B cell (primary cell): ENCODE data around the gene RPL28. TPM values are rescaled to one million over a fixed set of nuclear protein-coding genes. Genes with fewer than 3 reads are reported as not detected.

ENCODE experiments used
- ATAC-seq: fragments of 200-7000 bp; cut with Tn5 transposase; one replicate; pipeline ENCODE4 v1.10.0; 2021; ENCODE audit warnings: low read depth, mild to moderate bottlenecking, moderate number of reproducible peaks, moderate library complexity
- CTCF ChIA-PET: fragments of 350-600 bp; sonication (Branson Sonifier 250); formaldehyde crosslinking; loops from one replicate; lab custom pipeline; 2021; ENCODE audit warnings: antibody characterized with exemption, inconsistent platforms; lab: Charles Lee
- POLR2A ChIA-PET: fragments of 350-600 bp; sonication (Branson Sonifier 250); formaldehyde crosslinking; loops from one replicate; lab custom pipeline; 2021; ENCODE audit warnings: antibody characterized with exemption; lab: Charles Lee
- DNase-seq: peaks from one replicate; pipeline ENCODE4 v3.0.0; 2013
- H2AFZ ChIP-seq: 2 replicates; pipeline ENCODE4 v1.6.1; 2012; ENCODE audit warnings: mild to moderate bottlenecking, low read depth, low read length; ENCODE audit not compliant: insufficient read depth, poor library complexity, severe bottlenecking
- H3K27ac ChIP-seq, 2 donors: 1 replicate in 1 of 2; 2 replicates in 1 of 2; pipeline ENCODE4 v1.5.1; 2012 to 2013; ENCODE audit warnings: low read length in 2 of 2, mild to moderate bottlenecking in 2 of 2, moderate library complexity in 1 of 2
- H3K27me3 ChIP-seq, 4 experiments: fragments of 200-600 bp in 1 of 4; sonication (generic) in 1 of 4; replicated peaks in 1 of 4; 1 replicate in 2 of 4; 2 replicates in 2 of 4; pipeline versions ENCODE4 v1.6.1 to v1.7.0; 2013 to 2016; ENCODE audit warnings: low read length in 3 of 4, mild to moderate bottlenecking in 2 of 4, mixed read lengths in 1 of 4, moderate library complexity in 1 of 4; ENCODE audit not compliant: insufficient read depth in 4 of 4, control insufficient read depth in 3 of 4; ENCODE audit errors: control extremely low read depth in 1 of 4
- H3K36me3 ChIP-seq, 2 experiments: replicated peaks in 1 of 2; 1 replicate in 1 of 2; 2 replicates in 1 of 2; pipeline versions ENCODE4 v1.6.1 to v1.7.1; 2013; ENCODE audit warnings: low read length in 1 of 2; ENCODE audit not compliant: insufficient read depth in 2 of 2, control insufficient read depth in 1 of 2; ENCODE audit errors: control extremely low read depth in 1 of 2, extremely low read depth in 1 of 2
- H3K4me1 ChIP-seq, 2 donors: fragments of 200-600 bp in 1 of 2; sonication (generic) in 1 of 2; 1 replicate in 1 of 2; 2 replicates in 1 of 2; pipeline versions ENCODE4 v1.5.1 to v1.6.1; 2013 to 2017; ENCODE audit warnings: low read length in 2 of 2; ENCODE audit not compliant: control insufficient read depth in 2 of 2, insufficient read depth in 2 of 2
- H3K4me2 ChIP-seq: replicated peaks from 2 replicates; pipeline ENCODE3; 2012; ENCODE audit warnings: mild to moderate bottlenecking, low read depth, low read length; ENCODE audit not compliant: poor library complexity, severe bottlenecking
- H3K4me3 ChIP-seq, 5 experiments: fragments of 200-600 bp in 1 of 5; sonication (generic) in 1 of 5; 1 replicate in 3 of 5; 2 replicates in 2 of 5; pipeline versions ENCODE4 v1.5.1 to v1.7.0; 2011 to 2016; ENCODE audit warnings: low read length in 4 of 5, mild to moderate bottlenecking in 4 of 5, low read depth in 2 of 5, control low read depth in 1 of 5, moderate library complexity in 1 of 5; ENCODE audit not compliant: insufficient read depth in 1 of 5; ENCODE audit errors: control extremely low read depth in 1 of 5, extremely low read depth in 1 of 5
- H3K79me2 ChIP-seq: fragments of 200-600 bp; sonication (generic); one replicate; pipeline ENCODE4 v1.6.0; 2016; ENCODE audit warnings: low read length; ENCODE audit not compliant: control insufficient read depth, insufficient read depth
- H3K9ac ChIP-seq: fragments of 200-600 bp; sonication (generic); 2 replicates; pipeline ENCODE4 v1.6.1; 2017; ENCODE audit warnings: mild to moderate bottlenecking, low read length, moderate library complexity
- H3K9me3 ChIP-seq, 3 donors: one replicate each; pipeline versions ENCODE4 v1.6.1 to v1.7.1; 2013; ENCODE audit warnings: low read length in 2 of 3; ENCODE audit not compliant: control insufficient read depth in 2 of 3, insufficient read depth in 1 of 3; ENCODE audit errors: control extremely low read depth in 1 of 3
- H4K20me1 ChIP-seq: 2 replicates; pipeline ENCODE4 v1.6.0; 2012; ENCODE audit warnings: mild to moderate bottlenecking, low read length; ENCODE audit not compliant: insufficient read depth, control insufficient read depth, poor library complexity, severe bottlenecking
- H3K27ac Mint-ChIP-seq: one replicate; pipeline ENCODE4 v1.8.0; 2021; ENCODE audit warnings: mixed read lengths
- H3K27me3 Mint-ChIP-seq: one replicate; pipeline ENCODE4 v1.8.0; 2021; ENCODE audit warnings: mixed read lengths
- H3K4me1 Mint-ChIP-seq: one replicate; pipeline ENCODE4 v1.8.0; 2021; ENCODE audit warnings: mixed read lengths
- H3K4me3 Mint-ChIP-seq: one replicate; pipeline ENCODE4 v1.8.0; 2021; ENCODE audit warnings: mixed read lengths
- H3K9me3 Mint-ChIP-seq: one replicate; pipeline ENCODE4 v1.8.0; 2022; ENCODE audit warnings: mixed read lengths; ENCODE audit not compliant: insufficient read depth
- EZH2 ChIP-seq: IDR thresholded peaks from 2 replicates; pipeline ENCODE4 v1.6.1; 2012; ENCODE audit warnings: borderline replicate concordance, low read depth, mild to moderate bottlenecking, moderate library complexity, low read length; ENCODE audit not compliant: insufficient read depth, poor library complexity, severe bottlenecking
- WGBS: methylation state at CpG from one replicate; pipeline ENCODE4 v1.1.5; 2013; ENCODE audit warnings: missing lambda C conversion rate; ENCODE audit not compliant: insufficient coverage; 5-methylcytosine and 5-hydroxymethylcytosine counted together
- intact Hi-C: fragments of 100-400 bp; cut with micrococcal nuclease; formaldehyde crosslinking; loops from one replicate; pipeline ENCODE4 v1.10.0; 2022
- polyA plus RNA-seq: library from polyadenylated mRNA; depleted of rRNA; stranded (reverse); fragments of >200 nt; gene quantifications from 2 replicates; pipeline ENCODE4 v1.2.3, GENCODE V29; 2012
- total RNA-seq, 2 donors: library from RNA; stranded (reverse); fragments of 120-200 nt in 1 of 2; gene quantifications; 1 replicate in 1 of 2; 2 replicates in 1 of 2; pipeline versions ENCODE4 v1.2.3 to v1.2.4, GENCODE V29; 2013 to 2022
- TF ChIP-seq, protein P1 (sequence below): fragments of 200-600 bp; IDR thresholded peaks from one replicate; pipeline ENCODE4 v1.8.0; 2022; ENCODE audit warnings: antibody characterized with exemption, mild to moderate bottlenecking

The RPL28 gene
- total and polyA plus RNA-seq, 2 donors (not counting 1 experiment from before 2014, with no cell fraction given): 2,578 to 4,661 TPM

DNA sequence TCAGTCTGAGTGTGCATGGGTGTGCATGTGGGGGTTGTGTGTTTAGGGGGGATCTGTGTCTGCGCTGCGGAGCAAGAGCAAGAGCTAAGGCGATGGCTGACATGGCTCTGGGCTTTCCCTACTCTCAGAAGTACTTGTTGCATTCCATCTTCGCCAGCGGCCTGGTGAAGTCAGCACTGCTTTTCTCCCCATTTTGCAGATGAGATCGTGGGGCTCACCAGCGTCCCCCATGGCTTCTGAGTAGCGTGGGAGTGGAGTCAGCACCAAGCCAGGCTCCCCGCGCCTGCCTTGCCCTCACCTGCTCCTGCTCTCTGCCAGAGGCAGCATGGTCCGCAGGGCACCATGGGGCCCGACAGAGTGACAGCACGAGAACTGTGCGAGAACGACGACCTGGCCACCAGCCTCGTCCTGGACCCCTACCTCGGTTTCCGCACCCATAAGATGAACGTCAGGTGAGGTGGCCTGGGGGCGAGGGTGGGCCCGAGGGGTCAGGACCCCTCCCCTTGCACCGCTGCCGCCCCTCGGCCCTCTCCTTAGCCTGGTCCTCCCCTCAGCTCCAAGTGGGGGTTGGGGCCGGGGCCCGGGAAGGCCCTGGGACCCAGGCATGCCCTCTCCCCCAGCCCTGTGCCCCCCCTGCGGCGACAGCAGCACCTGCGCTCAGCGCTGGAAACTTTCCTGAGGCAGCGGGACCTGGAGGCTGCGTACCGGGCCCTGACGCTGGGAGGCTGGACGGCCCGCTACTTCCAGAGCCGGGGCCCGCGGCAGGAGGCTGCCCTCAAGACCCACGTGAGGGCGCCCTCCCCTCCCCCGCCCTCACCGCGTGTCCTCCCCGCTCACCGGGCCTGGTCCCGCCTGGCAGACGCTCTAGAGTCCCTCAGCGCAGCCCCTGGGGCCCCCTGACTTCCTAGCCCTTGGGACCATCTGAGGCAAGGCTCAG, 43.9 kb upstream of the RPL28 start:
- H3K27ac Mint-ChIP-seq: no peak overlapping the region
- DNase-seq (no peak), ATAC-seq (no peak)
- H3K4me3 Mint-ChIP-seq: peak overlapping the region; percentile 57
- no peak overlapping the region for H3K4me3 ChIP-seq
- ChIA-PET POLR2A (no interaction called here), CTCF (no interaction called here)
- peaks cover 0 to 22% (median 9%) of the 10 kb centered on the region in 4 experiments for H3K27me3 ChIP-seq
- intact Hi-C loops: no loop called here
- H3K27me3 Mint-ChIP-seq: peaks cover 7% of the 10 kb centered on the region
- WGBS: 96% methylated on average over 43 of the region's 50 CpGs
- peaks cover 0 to 10% of the 10 kb centered on the region in 2 experiments for H3K36me3 ChIP-seq
- peaks cover 16 to 28% of the 10 kb centered on the region in 2 donors for H3K4me1 ChIP-seq
- TF ChIP-seq EZH2: no peak
- TF ChIP-seq, protein P1, sequence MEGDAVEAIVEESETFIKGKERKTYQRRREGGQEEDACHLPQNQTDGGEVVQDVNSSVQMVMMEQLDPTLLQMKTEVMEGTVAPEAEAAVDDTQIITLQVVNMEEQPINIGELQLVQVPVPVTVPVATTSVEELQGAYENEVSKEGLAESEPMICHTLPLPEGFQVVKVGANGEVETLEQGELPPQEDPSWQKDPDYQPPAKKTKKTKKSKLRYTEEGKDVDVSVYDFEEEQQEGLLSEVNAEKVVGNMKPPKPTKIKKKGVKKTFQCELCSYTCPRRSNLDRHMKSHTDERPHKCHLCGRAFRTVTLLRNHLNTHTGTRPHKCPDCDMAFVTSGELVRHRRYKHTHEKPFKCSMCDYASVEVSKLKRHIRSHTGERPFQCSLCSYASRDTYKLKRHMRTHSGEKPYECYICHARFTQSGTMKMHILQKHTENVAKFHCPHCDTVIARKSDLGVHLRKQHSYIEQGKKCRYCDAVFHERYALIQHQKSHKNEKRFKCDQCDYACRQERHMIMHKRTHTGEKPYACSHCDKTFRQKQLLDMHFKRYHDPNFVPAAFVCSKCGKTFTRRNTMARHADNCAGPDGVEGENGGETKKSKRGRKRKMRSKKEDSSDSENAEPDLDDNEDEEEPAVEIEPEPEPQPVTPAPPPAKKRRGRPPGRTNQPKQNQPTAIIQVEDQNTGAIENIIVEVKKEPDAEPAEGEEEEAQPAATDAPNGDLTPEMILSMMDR: no peak
- peaks cover 0 to 7% (median 0%) of the 10 kb centered on the region in 3 donors for H3K9me3 ChIP-seq
- no peaks in the 10 kb centered on the region for H4K20me1 ChIP-seq
- H2AFZ ChIP-seq: no peak overlapping the region
- H3K79me2 ChIP-seq: peaks cover 17% of the 10 kb centered on the region
- no peak overlapping the region for H3K27ac ChIP-seq
- peaks cover 20% of the 10 kb centered on the region for H3K4me1 Mint-ChIP-seq
- H3K9ac ChIP-seq: no peak overlapping the region
- peak overlapping the region; percentile 99 for H3K4me2 ChIP-seq
- H3K9me3 Mint-ChIP-seq: no peaks in the 10 kb centered on the region

DNA sequence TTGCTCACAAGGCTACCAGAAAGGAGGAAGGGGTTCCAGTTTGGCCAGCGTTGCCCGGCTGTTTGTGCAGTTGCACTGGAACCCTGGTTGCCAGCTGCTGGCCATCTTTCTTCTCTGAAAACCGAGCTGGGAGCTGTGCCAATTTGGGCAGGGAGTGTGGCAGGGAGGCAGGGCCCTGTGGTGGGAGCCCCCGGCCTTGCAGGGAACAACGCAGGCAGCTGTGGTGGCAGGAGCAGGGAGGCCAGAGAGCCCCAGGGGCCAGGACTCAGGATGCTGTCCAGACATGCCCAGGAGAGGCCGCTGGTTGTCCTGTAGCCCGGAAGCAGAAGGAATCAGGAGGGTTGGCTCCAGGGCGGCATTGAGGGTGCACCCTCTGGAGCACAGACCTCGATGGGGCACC, 41.3 kb upstream of the RPL28 start:
- Mint-ChIP-seq H3K27ac (no peak overlapping the region), H3K4me3 (no peak overlapping the region), H3K4me1 (peaks cover 13% of the 10 kb centered on the region), H3K27me3 (peaks cover 3% of the 10 kb centered on the region), H3K9me3 (no peaks in the 10 kb centered on the region)
- no peak overlapping the region for H3K9ac ChIP-seq
- ATAC-seq (no peak), DNase-seq (no peak)
- ChIA-PET POLR2A (no interaction called here), CTCF (no interaction called here)
- no peak overlapping the region for H3K4me3 ChIP-seq
- H3K27me3 ChIP-seq: peaks cover 0 to 13% (median 4%) of the 10 kb centered on the region in 4 experiments
- peaks cover 17% of the 10 kb centered on the region for H3K79me2 ChIP-seq
- H3K27ac ChIP-seq: no peak overlapping the region
- H3K36me3 ChIP-seq: peaks cover 0 to 10% of the 10 kb centered on the region in 2 experiments
- 96% methylated on average over 9 of the region's 9 CpGs for WGBS
- peaks cover 14 to 18% of the 10 kb centered on the region in 2 donors for H3K4me1 ChIP-seq
- peaks cover 0 to 7% (median 0%) of the 10 kb centered on the region in 3 donors for H3K9me3 ChIP-seq
- H3K4me2 ChIP-seq: no peak overlapping the region
- H4K20me1 ChIP-seq: no peaks in the 10 kb centered on the region
- no peak overlapping the region for H2AFZ ChIP-seq
- intact Hi-C loops: no loop called here
- TF ChIP-seq, protein P1: no peak
- TF ChIP-seq EZH2: no peak
